ENCODE results near the gene GSTM4.

DNA sequence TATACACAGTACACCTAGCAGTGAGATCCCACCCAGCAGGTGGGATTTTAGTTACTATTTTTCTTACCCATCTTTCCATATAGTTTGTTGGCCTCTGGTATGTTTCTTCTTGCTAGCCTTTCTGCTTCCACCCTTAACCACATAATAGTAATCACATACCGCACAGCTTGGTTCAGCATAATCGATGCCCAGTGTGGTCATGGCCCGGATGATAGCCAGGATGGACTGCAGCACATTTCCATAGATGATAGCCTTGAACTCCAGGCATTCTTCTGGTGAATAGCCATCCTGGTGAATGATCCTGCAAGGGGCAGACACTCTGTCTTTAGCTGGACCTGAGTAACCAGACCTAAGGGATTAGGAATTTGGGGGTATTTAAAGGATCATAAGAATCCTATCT is 46.0 kb upstream of the GSTM4 start:
- TF ChIP-seq, protein P1, sequence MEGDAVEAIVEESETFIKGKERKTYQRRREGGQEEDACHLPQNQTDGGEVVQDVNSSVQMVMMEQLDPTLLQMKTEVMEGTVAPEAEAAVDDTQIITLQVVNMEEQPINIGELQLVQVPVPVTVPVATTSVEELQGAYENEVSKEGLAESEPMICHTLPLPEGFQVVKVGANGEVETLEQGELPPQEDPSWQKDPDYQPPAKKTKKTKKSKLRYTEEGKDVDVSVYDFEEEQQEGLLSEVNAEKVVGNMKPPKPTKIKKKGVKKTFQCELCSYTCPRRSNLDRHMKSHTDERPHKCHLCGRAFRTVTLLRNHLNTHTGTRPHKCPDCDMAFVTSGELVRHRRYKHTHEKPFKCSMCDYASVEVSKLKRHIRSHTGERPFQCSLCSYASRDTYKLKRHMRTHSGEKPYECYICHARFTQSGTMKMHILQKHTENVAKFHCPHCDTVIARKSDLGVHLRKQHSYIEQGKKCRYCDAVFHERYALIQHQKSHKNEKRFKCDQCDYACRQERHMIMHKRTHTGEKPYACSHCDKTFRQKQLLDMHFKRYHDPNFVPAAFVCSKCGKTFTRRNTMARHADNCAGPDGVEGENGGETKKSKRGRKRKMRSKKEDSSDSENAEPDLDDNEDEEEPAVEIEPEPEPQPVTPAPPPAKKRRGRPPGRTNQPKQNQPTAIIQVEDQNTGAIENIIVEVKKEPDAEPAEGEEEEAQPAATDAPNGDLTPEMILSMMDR (IDR thresholded peaks at IDR 0.05; ENCODE audit: poor library complexity), result no peak
- no peak for TF ChIP-seq EZH2 (IDR thresholded peaks at IDR 0.05; ENCODE audit: borderline replicate concordance)

All from hepatocyte (in vitro differentiated cells).